ENCODE data around the gene IQSEC3. TPM values are rescaled to one million over a fixed set of nuclear protein-coding genes. Genes with fewer than 3 reads are reported as not detected.

IQSEC3 gene
- total RNA-seq, 1 experiment from 2014 or later: not detected

GRCh38 chr12:206746-207440 lies 140.3 kb downstream of the IQSEC3 start:
- H3K36me3 ChIP-seq (ENCODE audit: insufficient read depth, low read length, poor library complexity, severe bottlenecking): no peaks in the 10 kb centered on the region
- TF ChIP-seq CTCF (conservative IDR thresholded peaks at IDR 0.05; ENCODE audit: low read depth, low read length): no peak
- no peak for TF ChIP-seq EZH2 (IDR thresholded peaks at IDR 0.05; ENCODE audit: borderline replicate concordance, low read depth, low read length, poor library complexity, severe bottlenecking)
- H3K4me3 ChIP-seq (ENCODE audit: low read depth, low read length, poor library complexity, severe bottlenecking): no peak overlapping the region
- POLR2A ChIA-PET (ENCODE audit: low non-redundant PET): no interaction called here
- DNase-seq (ENCODE audit: low spot score): no peak
- no peaks in the 10 kb centered on the region for H3K9me3 ChIP-seq (ENCODE audit: low read depth, low read length, poor library complexity, severe bottlenecking)
- intact Hi-C loops (cut with micrococcal nuclease; ENCODE audit: unreplicated experiment): no loop called here
- peaks cover 40% of the 10 kb centered on the region for H3K27me3 ChIP-seq (replicated peaks; ENCODE audit: insufficient read depth, low read depth, low read length, poor library complexity)
- CTCF ChIA-PET: no interaction called here
- no TSS peak for BruUV-seq (replicated peaks)
- no peak overlapping the region for H3K27ac ChIP-seq (ENCODE audit: low read depth, low read length, poor library complexity, severe bottlenecking)
- no peaks in the 10 kb centered on the region for H3K4me1 ChIP-seq (ENCODE audit: insufficient read depth, low read length, poor library complexity, severe bottlenecking)

GRCh38 chr12:207804-208203 lies 141.2 kb downstream of the IQSEC3 start:
- no peak overlapping the region for H3K27ac ChIP-seq (ENCODE audit: low read depth, low read length, poor library complexity, severe bottlenecking)
- H3K4me3 ChIP-seq (ENCODE audit: low read depth, low read length, poor library complexity, severe bottlenecking): no peak overlapping the region
- ChIA-PET POLR2A (ENCODE audit: low non-redundant PET) (no interaction called here), CTCF (no interaction called here)
- no peak for DNase-seq (ENCODE audit: low spot score)
- intact Hi-C loops (cut with micrococcal nuclease; ENCODE audit: unreplicated experiment): no loop called here
- TF ChIP-seq EZH2 (IDR thresholded peaks at IDR 0.05; ENCODE audit: borderline replicate concordance, low read depth, low read length, poor library complexity, severe bottlenecking) (no peak), CTCF (conservative IDR thresholded peaks at IDR 0.05; ENCODE audit: low read depth, low read length) (no peak)
- peaks cover 31% of the 10 kb centered on the region for H3K27me3 ChIP-seq (replicated peaks; ENCODE audit: insufficient read depth, low read depth, low read length, poor library complexity)
- no TSS peak for BruUV-seq (replicated peaks)
- no peaks in the 10 kb centered on the region for H3K9me3 ChIP-seq (ENCODE audit: low read depth, low read length, poor library complexity, severe bottlenecking)
- H3K36me3 ChIP-seq (ENCODE audit: insufficient read depth, low read length, poor library complexity, severe bottlenecking): no peaks in the 10 kb centered on the region
- H3K4me1 ChIP-seq (ENCODE audit: insufficient read depth, low read length, poor library complexity, severe bottlenecking): no peaks in the 10 kb centered on the region

GRCh38 chr12:208813-209212 lies 142.2 kb downstream of the IQSEC3 start:
- TF ChIP-seq CTCF (conservative IDR thresholded peaks at IDR 0.05; ENCODE audit: low read depth, low read length) (no peak), EZH2 (IDR thresholded peaks at IDR 0.05; ENCODE audit: borderline replicate concordance, low read depth, low read length, poor library complexity, severe bottlenecking) (no peak)
- no peaks in the 10 kb centered on the region for H3K4me1 ChIP-seq (ENCODE audit: insufficient read depth, low read length, poor library complexity, severe bottlenecking)
- BruUV-seq (replicated peaks): no TSS peak
- H3K27me3 ChIP-seq (replicated peaks; ENCODE audit: insufficient read depth, low read depth, low read length, poor library complexity): peaks cover 30% of the 10 kb centered on the region
- no peaks in the 10 kb centered on the region for H3K36me3 ChIP-seq (ENCODE audit: insufficient read depth, low read length, poor library complexity, severe bottlenecking)
- H3K9me3 ChIP-seq (ENCODE audit: low read depth, low read length, poor library complexity, severe bottlenecking): no peaks in the 10 kb centered on the region
- no peak overlapping the region for H3K4me3 ChIP-seq (ENCODE audit: low read depth, low read length, poor library complexity, severe bottlenecking)
- CTCF ChIA-PET: no interaction called here
- DNase-seq (ENCODE audit: low spot score): no peak
- H3K27ac ChIP-seq (ENCODE audit: low read depth, low read length, poor library complexity, severe bottlenecking): no peak overlapping the region
- intact Hi-C loops (cut with micrococcal nuclease; ENCODE audit: unreplicated experiment): no loop called here
- POLR2A ChIA-PET (ENCODE audit: low non-redundant PET): no interaction called here

Measured in A673 (cell line).